ENCODE measurements around the gene MAGIX.

Gene MAGIX

DNA sequence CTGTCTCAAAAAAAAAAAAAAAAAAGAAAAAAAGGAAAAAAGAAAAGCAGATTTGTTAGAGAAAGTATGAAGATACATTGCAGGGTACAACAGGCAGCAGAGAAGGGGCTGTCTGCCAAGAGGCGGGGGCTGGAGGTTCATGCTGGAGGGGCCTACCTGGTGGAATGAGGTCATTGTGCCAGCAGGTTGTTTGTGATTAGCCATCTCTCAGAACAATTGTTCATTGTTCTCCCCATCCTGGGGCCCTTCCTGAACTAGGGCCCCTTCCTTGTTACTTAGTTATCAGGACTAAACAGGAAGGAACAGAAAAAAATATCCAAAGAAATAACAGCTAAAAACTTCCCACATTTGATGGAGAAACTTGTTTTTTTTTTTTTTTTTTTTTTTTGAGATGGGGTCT lies 25.1 kb upstream of the MAGIX start:
- Histone ChIP-seq H3K36me3 (ENCODE audit: control insufficient read depth in 2 of 2, insufficient read depth in 1 of 2, low read length in 2 of 2) (no peaks in the 10 kb centered on the region), H3K9me3 (ENCODE audit: control insufficient read depth, insufficient read depth, low read depth, low read length) (no peaks in the 10 kb centered on the region), H3K4me1 (ENCODE audit: control insufficient read depth, insufficient read depth, low read length) (no peaks in the 10 kb centered on the region), H3K27ac (ENCODE audit: extremely low read depth, low read depth, low read length) (no peak overlapping the region), H3K4me3 (ENCODE audit: low read depth, low read length) (no peak overlapping the region)
- TF ChIP-seq ZNF791 (tag by site-specific recombination; IDR thresholded peaks at IDR 0.05) (no peak), ZBTB7A (tag by site-specific recombination; IDR thresholded peaks at IDR 0.05; ENCODE audit: low read depth) (no peak), ZNF561 (tag by site-specific recombination; IDR thresholded peaks at IDR 0.05; ENCODE audit: borderline replicate concordance) (no peak), ZNF324 (tag by site-specific recombination; IDR thresholded peaks at IDR 0.05) (no peak), ZNF239 (tag by site-specific recombination; IDR thresholded peaks at IDR 0.05) (no peak), ZNF23 (tag by site-specific recombination; IDR thresholded peaks at IDR 0.05; ENCODE audit: borderline replicate concordance) (no peak), BCL11B (tag by site-specific recombination; IDR thresholded peaks at IDR 0.05; ENCODE audit: low read depth) (no peak), HOXA7 (CRISPR knock-in tag; IDR thresholded peaks at IDR 0.05; ENCODE audit: borderline replicate concordance) (no peak)
- TF ChIP-seq, protein P1, sequence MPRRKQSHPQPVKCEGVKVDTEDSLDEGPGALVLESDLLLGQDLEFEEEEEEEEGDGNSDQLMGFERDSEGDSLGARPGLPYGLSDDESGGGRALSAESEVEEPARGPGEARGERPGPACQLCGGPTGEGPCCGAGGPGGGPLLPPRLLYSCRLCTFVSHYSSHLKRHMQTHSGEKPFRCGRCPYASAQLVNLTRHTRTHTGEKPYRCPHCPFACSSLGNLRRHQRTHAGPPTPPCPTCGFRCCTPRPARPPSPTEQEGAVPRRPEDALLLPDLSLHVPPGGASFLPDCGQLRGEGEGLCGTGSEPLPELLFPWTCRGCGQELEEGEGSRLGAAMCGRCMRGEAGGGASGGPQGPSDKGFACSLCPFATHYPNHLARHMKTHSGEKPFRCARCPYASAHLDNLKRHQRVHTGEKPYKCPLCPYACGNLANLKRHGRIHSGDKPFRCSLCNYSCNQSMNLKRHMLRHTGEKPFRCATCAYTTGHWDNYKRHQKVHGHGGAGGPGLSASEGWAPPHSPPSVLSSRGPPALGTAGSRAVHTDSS (tag by site-specific recombination; IDR thresholded peaks at IDR 0.05): no peak
- ChIA-PET POLR2A (interaction anchor here (0.6 kb wide), 1 partner anchor 1919 kb away, joined by 4 read pairs; no protein-coding TSS in a partner anchor), CTCF (interaction anchor here (1.1 kb wide), 1 partner anchor 26 kb away, joined by 4 read pairs; no protein-coding TSS in a partner anchor)

DNA sequence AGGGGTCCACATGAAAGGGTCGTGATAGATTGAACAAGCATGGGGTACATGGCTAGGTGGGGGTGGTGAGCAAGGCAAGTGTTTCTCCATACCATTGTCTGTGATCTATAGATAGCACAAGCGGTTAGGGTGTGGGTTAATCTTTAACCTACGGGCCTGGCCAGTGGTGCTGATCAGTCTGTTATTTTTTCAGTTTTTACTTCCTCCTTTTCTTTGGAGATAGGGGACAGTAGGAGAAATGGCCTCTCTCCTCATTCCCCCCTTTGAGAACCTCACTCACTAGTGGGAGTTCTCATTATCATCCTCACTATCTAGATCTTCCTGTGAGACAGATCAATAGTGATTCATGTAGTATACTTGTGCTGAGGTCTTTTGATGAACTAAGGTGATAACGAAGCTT lies 22.8 kb upstream of the MAGIX start:
- no peaks in the 10 kb centered on the region for H3K9me3 ChIP-seq (ENCODE audit: control insufficient read depth, insufficient read depth, low read depth, low read length)
- ChIA-PET CTCF (interaction anchor here (0.5 to 1.1 kb wide), 2 partner anchors 16 to 629 kb away, joined by 4 to 8 read pairs; no protein-coding TSS in a partner anchor), POLR2A (no interaction called here)
- H3K27ac ChIP-seq (ENCODE audit: extremely low read depth, low read depth, low read length): no peak overlapping the region
- no peak for TF ChIP-seq ZNF660 (tag by site-specific recombination; IDR thresholded peaks at IDR 0.05)
- TF ChIP-seq, protein P2, sequence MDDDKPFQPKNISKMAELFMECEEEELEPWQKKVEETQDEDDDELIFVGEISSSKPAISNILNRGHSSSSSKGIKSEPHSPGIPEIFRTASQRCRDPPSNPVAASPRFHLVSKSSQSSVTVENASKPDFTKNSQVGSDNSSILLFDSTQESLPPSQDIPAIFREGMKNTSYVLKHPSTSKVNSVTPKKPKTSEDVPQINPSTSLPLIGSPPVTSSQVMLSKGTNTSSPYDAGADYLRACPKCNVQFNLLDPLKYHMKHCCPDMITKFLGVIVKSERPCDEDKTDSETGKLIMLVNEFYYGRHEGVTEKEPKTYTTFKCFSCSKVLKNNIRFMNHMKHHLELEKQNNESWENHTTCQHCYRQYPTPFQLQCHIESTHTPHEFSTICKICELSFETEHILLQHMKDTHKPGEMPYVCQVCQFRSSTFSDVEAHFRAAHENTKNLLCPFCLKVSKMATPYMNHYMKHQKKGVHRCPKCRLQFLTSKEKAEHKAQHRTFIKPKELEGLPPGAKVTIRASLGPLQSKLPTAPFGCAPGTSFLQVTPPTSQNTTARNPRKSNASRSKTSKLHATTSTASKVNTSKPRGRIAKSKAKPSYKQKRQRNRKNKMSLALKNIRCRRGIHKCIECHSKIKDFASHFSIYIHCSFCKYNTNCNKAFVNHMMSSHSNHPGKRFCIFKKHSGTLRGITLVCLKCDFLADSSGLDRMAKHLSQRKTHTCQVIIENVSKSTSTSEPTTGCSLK (tag by site-specific recombination; IDR thresholded peaks at IDR 0.05): no peak
- no peak for TF ChIP-seq ZNF132 (tag by site-specific recombination; IDR thresholded peaks at IDR 0.05; ENCODE audit: borderline replicate concordance)
- no peak for TF ChIP-seq ZNF549 (tag by site-specific recombination; IDR thresholded peaks at IDR 0.05)
- no peak for TF ChIP-seq ZNF701 (tag by site-specific recombination; IDR thresholded peaks at IDR 0.05)
- no peak for TF ChIP-seq ZNF350 (tag by site-specific recombination; IDR thresholded peaks at IDR 0.05)
- no peak for TF ChIP-seq ZBTB8A (tag by site-specific recombination; IDR thresholded peaks at IDR 0.05)
- no peak for TF ChIP-seq ZNF658 (tag by site-specific recombination; IDR thresholded peaks at IDR 0.05)
- no peak for TF ChIP-seq ZNF654 (tag by site-specific recombination; IDR thresholded peaks at IDR 0.05; ENCODE audit: low read depth)
- TF ChIP-seq SALL2 (tag by site-specific recombination; IDR thresholded peaks at IDR 0.05; ENCODE audit: borderline replicate concordance): no peak
- no peak for TF ChIP-seq KLF8 (tag by site-specific recombination; IDR thresholded peaks at IDR 0.05)
- no peak for TF ChIP-seq MZF1 (tag by site-specific recombination; IDR thresholded peaks at IDR 0.05; ENCODE audit: borderline replicate concordance)
- no peaks in the 10 kb centered on the region for H3K36me3 ChIP-seq (ENCODE audit: control insufficient read depth in 2 of 2, insufficient read depth in 1 of 2, low read length in 2 of 2)
- no peak overlapping the region for H3K4me3 ChIP-seq (ENCODE audit: low read depth, low read length)
- no peaks in the 10 kb centered on the region for H3K4me1 ChIP-seq (ENCODE audit: control insufficient read depth, insufficient read depth, low read length)

Measured in HEK293 (cell line).